GM15510 (cell line): Measurements from ENCODE around the gene TARS3.

ENCODE experiments used
- POLR2A ChIP-seq: IDR thresholded peaks from 3 replicates; pipeline ENCODE4 v1.6.1; 2011; ENCODE audit warnings: borderline replicate concordance; ENCODE audit not compliant: insufficient read length; ENCODE audit errors: extremely low read depth

TARS3 gene

DNA sequence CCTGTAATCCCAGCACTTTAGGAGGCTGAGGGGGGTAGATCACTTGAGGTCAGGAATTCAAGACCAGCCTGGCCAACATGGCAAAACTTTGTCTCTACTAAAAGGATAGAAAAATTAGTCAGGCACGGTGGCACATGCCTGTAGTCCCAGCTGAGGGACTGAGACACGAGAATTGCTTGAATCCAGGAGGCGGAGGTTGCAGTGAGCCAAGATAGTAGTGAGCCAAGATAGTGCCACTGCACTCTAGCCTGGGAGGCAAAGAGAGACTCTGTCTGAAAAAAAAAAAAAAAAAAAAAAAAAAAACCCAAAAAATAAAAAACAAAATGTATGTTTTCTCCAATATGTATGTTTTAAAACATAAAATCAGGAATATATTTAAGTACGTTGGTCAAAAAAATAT, 16.3 kb downstream of the TARS3 start:
- TF ChIP-seq POLR2A: no peak

DNA sequence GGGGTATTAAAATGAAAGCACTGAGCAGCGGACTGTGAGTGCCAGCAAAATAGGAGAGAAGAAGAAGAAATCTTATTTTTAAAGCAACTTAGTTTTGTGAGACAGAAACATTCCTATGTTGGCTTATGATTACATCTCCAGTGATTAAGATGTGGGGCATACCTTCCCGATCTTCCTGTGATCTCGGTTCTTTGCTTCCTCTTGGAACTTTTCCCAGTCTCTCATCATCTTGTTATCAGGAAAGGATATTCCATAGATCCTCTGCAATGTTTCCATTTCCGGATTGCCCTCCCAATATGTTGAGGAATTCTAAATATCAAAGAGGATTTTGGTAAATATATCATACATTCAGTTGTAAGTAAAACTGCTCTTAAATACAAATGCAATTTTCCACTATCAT, 22.2 kb downstream of the TARS3 start:
- TF ChIP-seq POLR2A: no peak

DNA sequence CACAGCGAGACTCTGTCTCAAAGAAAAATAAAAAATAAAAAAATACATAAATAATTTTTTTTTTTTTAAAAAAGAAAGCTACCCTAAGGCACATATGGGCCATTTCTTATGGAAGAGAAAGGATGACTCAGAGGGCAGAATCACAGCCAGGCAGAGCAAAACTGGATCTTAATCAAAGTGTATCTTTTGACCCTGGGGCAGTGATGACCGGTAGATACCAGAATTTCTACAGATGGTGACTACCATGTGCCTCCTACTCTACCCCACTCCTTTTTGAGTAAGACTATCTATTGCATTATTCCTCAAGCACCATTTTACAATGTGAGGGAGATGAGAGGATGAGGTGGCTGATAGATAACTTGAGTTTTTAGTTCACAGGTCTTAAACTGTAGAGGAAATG, 26.0 kb downstream of the TARS3 start:
- no peak for TF ChIP-seq POLR2A

DNA sequence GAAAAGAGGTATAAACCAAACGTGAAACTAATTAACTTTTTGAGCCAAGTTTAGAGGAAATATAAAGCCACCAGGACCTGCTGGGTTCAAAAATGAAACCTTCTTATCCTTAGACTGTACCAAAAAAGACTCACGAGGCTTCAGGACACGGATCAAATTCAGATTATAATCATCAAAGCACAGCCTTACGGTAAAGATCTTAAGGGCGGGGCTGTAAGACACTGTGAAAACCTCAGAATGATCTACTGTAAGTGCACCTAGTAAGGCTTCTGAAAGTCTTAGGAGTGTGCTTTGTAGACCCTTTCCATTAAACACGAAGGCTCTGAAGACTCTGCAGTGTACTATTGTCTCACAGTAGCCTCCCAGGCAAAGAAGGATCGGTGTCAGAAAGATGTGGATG, 26.8 kb downstream of the TARS3 start:
- no peak for TF ChIP-seq POLR2A

DNA sequence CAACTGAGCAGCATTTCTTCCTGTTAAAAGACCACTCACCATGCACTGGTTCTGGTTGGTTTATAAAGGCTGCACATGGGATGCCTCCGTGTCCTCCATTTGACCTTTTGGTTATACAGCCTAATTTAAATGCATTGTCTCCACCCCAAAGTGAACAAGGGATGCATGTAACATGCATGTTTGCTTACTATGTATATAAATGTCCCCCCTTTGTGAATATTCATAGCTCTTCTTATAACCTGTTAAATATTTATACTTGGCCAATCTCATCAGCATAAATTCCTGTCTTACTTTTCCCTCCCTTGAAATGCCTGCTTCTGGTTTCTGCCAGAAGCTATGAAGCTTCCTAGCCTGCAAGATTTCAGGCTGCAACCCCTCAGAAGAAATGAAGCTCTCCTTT, 27.4 kb downstream of the TARS3 start:
- no peak for TF ChIP-seq POLR2A

DNA sequence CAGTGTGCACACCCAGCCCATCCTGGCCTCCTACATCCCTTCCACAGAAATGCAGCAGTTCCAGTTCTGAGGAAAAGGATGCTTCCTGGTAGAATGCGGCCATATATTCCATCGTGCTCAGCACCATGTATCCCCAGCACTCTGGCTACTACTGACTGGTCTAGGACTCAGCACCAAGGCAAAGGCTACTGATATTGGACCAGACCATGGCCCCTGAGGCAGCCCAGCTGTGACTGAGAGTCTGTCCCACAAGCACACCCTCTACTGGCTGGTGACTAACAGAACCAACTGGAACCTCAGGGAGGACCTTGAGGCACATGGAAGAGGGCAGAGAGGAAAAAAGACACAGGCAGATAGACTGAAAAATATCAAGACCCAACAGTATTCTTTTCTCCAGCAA, 30.0 kb downstream of the TARS3 start:
- TF ChIP-seq POLR2A: no peak

DNA sequence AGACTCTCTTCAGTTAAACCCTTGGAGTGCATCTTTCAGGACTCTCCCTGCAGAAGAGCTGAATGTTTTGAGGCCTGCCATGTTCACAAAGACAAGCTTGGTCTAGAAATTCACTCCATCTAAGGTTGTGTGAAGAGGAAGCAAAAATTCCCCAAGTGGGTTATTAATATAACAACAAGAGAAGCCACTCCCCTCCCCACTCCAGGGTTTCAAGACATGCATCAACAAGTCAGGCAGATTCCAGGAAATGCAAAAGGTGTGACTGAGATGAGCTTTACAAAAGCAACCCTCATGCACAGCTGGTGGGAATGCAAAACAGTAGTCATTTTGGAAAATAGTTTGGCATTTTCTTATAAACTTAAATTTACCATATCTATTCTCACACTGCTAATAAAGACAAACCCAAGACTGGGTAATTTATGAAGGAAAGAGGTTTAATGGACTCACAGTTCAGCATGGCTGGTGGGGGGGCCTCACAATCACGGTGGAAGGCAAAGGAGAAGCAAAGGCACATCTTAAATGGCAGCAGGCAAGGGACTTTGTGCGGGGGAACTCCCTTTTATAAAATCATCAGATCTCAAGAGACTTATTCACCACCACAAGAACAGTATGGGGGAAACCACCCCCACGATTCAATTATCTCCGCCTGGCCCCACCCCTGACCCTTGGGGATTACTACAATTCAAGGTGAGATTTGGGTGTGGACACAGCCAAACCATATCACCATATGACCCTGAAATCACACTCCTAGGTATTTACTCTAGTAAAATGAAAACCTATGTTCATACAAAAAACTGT, 31.3 kb downstream of the TARS3 start:
- TF ChIP-seq POLR2A: no peak

DNA sequence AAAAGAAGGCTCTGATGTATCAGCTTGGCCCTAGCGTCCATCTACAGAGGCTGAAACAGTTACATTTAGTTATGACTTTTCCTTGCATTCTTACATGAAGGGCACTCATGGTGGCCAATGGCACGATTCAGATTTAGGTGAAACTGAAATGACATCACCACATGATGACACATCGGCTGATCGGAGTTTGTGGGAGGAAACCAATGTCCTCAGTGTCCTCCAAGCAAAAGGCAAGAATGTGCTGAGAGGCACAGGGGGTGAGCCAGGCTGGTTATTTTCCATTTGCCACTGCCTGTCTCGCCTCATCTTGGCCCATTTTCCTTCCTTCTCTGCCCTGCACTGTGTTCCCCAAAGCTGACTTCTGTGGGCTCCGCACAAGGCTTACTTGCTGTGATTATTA, 34.4 kb downstream of the TARS3 start:
- TF ChIP-seq POLR2A: no peak

DNA sequence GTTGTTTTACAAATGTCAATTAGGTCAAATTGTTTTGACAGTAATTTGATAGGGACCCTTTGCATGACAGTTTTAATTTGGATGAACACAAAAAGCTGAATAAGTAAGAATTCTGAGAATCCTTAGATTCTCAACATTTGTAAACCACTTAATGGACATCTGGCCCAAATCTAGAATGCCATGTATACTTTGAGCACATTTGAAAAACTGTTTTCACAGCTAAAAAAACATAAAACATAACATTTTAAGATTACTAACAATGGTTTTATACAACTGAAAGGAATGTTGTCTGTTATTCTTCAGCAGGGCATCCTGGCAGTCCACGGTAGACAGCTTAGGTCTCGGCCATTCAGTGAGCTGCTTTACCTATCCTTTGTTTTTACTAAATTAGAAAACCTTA, 37.6 kb downstream of the TARS3 start:
- TF ChIP-seq POLR2A: no peak

DNA sequence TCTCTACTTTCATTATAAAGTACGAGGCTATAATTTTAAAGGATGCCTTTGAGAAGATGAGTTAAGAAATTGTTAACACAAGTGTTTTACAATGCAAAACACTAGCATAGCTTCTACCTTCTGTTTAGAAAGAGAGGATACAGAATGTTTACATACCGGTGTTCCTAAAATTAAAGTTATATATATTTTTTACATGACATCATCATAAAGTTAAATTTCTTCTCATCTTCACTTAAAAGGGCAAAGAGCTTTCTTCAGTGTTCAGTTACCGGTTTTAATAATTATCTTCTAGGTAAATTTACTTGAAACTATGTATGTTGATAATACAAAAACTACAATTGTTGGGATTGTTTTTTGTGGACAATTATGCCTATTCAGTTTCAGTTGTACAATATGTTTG, 39.4 kb downstream of the TARS3 start:
- TF ChIP-seq POLR2A: no peak

DNA sequence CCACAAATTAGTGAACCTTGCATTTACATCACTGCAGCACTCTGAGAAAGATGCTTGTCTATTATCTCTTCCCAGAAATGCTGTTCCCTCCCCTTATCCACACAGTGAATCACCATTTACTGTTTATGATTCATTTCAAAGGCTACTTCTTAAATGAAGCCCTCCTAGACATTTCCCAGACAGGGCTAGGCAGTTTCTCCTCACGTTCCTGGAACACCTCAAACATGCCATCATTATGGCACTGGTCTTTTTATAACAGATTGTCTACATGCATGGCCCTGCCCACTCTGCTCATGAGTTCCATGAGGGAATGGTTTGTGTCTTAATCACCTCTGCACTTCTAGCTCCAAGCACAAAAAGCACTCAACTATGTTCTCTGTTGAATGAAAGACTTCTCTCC, 39.9 kb downstream of the TARS3 start:
- TF ChIP-seq POLR2A: no peak

DNA sequence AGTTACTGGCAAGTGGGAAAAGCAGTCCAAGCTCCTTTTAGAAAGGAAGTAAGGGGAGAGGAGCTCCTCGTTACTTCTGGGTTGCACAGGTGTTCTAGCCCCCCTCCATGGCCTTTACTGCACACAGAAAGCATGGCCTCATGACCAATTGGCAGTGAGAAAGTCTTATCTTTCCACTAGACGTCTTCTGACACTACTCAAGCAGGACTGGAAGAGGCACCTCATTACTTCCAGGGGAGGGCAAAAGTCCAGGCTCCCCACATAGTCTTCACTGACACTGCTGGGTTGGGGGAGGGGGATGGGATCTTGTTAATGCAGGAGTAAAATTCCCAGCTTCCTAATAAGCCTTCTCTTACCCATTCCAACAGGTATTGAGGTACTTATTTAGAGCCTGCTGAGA, 44.5 kb downstream of the TARS3 start:
- TF ChIP-seq POLR2A: no peak

DNA sequence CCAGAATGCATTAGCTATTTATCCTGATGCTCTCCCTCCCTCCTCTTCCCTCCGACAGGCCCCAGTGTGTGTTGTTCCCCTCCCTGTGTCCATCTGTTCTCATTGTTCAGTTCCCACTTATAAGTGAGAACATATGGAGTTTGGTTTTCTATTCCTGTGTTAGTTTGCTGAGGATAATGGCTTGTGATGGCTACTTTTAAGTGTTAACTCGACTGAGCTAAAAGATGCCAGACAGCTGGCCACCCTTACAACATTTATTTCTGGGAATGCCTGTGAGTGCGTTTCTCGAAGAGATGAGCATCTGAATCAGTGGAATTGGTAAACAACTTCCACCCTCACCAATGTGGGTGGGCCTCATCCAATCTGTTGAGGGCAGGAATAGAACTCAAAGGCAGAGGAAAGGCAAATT, 47.3 kb downstream of the TARS3 start:
- TF ChIP-seq POLR2A: no peak

DNA sequence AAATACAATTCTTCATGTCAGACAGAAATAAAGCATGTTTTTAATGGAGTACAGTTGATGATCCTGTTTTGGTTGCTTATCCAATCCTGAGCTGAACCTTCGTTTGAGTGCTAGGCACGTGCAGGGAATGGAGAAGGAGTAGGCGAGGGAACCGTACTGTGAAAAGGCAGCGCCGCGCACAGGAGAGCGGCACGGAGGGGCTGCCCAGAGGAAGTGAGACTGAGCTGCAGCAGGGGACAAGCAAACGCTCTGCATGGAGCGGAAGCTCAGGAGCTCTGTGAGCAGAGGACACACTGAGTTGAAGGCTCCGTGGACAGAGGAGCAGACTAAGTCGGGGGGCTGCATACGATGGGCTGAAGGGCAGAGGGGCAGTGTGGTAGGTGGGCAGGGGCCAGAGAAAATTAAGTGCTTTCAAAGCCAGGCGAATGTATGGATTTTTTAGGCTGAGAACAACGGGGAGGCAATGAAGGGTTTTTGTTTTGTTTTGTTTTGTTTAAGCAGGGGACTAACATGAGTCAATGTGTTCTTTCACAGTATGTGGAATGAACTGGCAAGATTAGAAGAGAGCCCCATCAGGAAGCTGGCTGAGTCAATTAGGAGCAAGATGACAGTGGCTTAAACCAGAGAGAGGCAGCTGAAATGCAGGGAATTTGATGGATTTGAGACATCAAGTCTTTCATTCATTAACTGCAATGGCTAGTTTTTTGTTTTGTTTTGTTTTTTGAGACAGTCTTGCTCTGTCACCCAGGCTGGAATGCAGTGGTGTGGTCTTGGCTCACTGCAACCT, 48.3 kb downstream of the TARS3 start:
- TF ChIP-seq POLR2A: peak; percentile 38

DNA sequence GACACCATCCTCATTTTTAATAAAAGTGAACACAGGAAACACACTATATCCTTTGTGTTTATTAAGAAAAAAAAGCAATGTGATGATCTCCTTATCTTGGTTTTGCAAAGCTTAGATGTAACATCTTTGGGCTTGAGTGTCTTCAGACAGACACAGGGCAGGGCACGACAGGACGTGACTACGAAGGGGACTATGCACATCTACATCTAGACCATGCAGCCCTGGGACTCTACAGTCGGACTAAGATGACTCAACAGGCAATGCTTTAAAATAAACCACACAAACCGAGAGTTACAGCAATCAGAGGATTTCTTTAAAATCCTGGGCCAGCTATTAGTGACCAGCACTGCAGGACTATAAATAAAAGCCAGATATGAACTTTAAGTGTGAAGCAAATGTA, 49.3 kb downstream of the TARS3 start:
- no peak for TF ChIP-seq POLR2A

DNA sequence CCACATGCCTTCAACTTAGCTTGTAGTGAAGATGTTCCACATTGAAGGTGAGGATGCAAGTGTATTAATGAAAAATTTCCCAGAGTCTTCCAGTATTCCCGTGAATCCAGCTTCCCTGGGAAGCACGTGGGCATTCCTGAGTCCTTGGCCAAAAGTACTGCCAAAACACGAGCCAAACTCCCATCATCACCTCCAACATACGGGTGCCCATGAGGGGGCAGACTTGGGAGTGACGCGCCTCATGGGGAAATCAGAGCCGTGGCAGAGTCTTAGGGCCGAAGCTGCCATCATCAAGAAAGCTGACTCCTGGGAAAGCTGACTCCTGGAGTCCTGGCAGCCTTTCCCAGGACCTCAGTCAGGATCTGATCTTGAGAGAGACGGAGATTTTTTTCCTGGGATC, 52.0 kb downstream of the TARS3 start:
- no peak for TF ChIP-seq POLR2A
